Mucosa of rectum (tissue), 2 donors: ENCODE results near the gene SPATA18.

Experiments used
- H3K27ac ChIP-seq, 2 donors: one replicate each; pipeline ENCODE4 v1.7.0; 2013; ENCODE audit warnings: inconsistent platforms in 2 of 2, low read depth in 2 of 2, low read length in 2 of 2
- H3K27me3 ChIP-seq, 2 donors: one replicate each; pipeline ENCODE4 v1.7.0; 2013; ENCODE audit warnings: low read length in 2 of 2; ENCODE audit not compliant: control insufficient read depth in 2 of 2, insufficient read depth in 2 of 2
- H3K36me3 ChIP-seq, 2 donors: one replicate each; pipeline ENCODE4 v1.7.0; 2013; ENCODE audit warnings: low read length in 2 of 2; ENCODE audit not compliant: control insufficient read depth in 2 of 2, insufficient read depth in 2 of 2
- H3K4me1 ChIP-seq, 2 donors: one replicate each; pipeline ENCODE4 v1.7.0; 2013; ENCODE audit warnings: low read length in 2 of 2, mild to moderate bottlenecking in 1 of 2; ENCODE audit not compliant: control insufficient read depth in 2 of 2, insufficient read depth in 2 of 2
- H3K4me3 ChIP-seq, 2 donors: one replicate each; pipeline ENCODE4 v1.7.0; 2013; ENCODE audit warnings: low read length in 2 of 2
- H3K9ac ChIP-seq, 2 donors: one replicate each; pipeline ENCODE4 v1.7.0; 2013; ENCODE audit warnings: low read length in 2 of 2, low read depth in 1 of 2, mild to moderate bottlenecking in 1 of 2
- H3K9me3 ChIP-seq, 2 donors: one replicate each; pipeline ENCODE4 v1.7.0; 2013; ENCODE audit warnings: low read length in 2 of 2; ENCODE audit not compliant: control insufficient read depth in 2 of 2
- donor health status: healthy.
- donor health status: Normal muscosa, but diverticular disease.

The SPATA18 gene

DNA sequence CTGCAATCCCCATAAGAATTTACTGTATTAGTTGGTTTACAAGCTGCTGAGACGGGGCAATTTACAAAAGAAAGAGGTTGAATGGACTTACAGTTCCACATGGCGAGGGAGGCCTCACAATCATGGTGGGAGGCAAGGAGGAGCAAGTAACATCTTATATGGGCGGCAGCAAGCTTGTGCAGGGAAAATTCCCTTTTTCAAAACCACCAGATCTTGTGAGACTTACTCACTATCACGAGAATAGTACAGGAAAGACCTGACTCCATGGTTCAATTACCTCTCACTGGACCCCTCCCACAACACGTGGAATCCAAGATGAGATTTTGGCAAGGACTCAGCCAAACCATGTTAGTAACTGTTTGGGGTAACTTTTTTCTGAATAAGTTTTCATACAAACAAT is 1.8 kb upstream of the SPATA18 start:
- no peaks in the 10 kb centered on the region for H3K27me3 ChIP-seq

DNA sequence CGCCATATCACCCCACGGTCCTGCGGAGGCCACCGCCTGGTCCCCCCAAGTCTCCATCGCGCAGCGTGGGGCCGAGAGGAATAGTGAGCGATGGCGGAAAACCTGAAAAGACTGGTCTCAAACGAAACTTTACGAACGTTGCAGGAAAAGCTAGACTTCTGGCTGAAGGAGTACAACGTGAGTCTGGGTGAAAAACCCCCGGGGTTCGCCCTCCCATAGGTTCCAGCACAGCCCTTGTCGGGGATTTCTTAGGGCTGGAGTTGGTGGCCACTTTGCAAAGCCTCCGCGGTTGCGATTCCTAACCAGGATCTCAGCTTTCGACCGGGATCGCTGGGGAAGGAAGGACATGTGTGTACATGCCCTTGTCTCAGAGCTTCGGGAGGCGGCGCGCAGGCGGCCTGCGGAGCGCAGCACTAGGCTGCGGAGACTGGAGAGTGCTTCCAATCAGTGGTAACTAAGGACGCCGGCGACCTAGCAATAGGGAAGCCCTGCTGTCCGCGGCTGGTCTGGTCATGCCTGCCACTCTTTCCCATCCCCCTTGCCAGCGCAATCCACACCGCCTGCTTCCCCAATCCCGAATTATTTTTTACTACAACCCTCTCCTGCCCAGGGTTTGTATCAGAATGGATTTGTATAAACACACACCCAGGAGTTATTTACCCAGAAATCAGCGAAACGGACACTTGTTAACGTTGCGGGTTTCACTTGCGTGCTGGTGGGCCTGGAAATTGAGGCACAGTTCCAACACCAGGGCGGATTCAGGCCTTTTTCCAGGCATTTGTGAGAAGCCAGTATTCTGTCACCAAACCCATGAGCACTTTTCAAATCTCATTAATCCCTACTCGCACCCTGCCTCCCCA is 741 bp downstream of the SPATA18 start:
- H3K36me3 ChIP-seq = no peaks in the 10 kb centered on the region
- H3K9ac ChIP-seq = peak overlapping the region; percentile 55 to 74
- peaks cover 2 to 12% of the 10 kb centered on the region in 2 donors for H3K4me1 ChIP-seq
- peak overlapping the region; percentile 27 to 59 for H3K27ac ChIP-seq
- no peaks in the 10 kb centered on the region for H3K9me3 ChIP-seq
- no peaks in the 10 kb centered on the region for H3K27me3 ChIP-seq
- H3K4me3 ChIP-seq = peak overlapping the region; percentile 77 to 81

More for the DNA sequence above, 1.8 kb upstream of the SPATA18 start:
- Histone ChIP-seq H3K9me3 (no peaks in the 10 kb centered on the region), H3K36me3 (no peaks in the 10 kb centered on the region), H3K27ac (no peak overlapping the region), H3K4me1 (peaks cover 2 to 12% of the 10 kb centered on the region in 2 donors), H3K9ac (no peak overlapping the region), H3K4me3 (no peak overlapping the region)

DNA sequence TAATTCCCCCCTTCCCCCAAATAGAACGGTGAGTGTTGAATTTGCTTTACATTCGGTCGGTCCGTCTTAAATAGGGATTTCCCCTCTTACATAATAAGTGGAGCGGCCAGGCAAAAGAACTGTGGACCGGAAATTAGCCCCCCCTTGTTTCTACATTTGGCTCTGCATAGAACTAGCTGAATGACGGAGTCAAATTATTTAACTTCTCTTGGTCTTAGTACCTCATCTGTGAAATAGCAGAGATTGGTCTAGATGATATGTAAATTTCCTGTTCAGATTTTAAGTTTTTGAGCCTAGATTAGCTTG is 1.3 kb downstream of the SPATA18 start:
- no peaks in the 10 kb centered on the region for H3K36me3 ChIP-seq
- no peaks in the 10 kb centered on the region for H3K9me3 ChIP-seq
- peak overlapping the region; percentile 77 to 81 for H3K4me3 ChIP-seq
- H3K27ac ChIP-seq = peak overlapping the region; percentile 27 to 59
- H3K9ac ChIP-seq = peak overlapping the region in 1 of 2 donors; percentile 55
- H3K4me1 ChIP-seq = peaks cover 2 to 10% of the 10 kb centered on the region in 2 donors
- no peaks in the 10 kb centered on the region for H3K27me3 ChIP-seq

DNA sequence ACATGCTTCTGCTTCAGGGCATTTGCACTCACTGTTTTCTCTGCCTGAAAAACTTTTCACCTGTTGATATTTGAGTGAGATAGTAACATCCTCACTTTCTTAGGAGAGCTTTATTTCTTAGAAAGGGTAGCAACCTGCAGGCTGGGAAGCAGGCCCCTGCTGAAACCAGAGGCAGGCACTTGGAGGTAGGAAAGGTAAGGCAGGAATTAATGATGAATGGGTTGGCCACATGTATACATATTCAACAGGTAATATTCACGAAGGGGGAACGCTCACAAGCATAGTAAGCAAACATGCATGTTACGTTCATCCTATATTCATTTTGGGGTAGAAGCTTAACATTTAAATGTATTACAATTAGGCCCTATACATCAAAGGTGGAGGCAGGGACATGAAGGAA is 3.1 kb downstream of the SPATA18 start:
- H3K4me3 ChIP-seq = no peak overlapping the region
- no peaks in the 10 kb centered on the region for H3K27me3 ChIP-seq

DNA sequence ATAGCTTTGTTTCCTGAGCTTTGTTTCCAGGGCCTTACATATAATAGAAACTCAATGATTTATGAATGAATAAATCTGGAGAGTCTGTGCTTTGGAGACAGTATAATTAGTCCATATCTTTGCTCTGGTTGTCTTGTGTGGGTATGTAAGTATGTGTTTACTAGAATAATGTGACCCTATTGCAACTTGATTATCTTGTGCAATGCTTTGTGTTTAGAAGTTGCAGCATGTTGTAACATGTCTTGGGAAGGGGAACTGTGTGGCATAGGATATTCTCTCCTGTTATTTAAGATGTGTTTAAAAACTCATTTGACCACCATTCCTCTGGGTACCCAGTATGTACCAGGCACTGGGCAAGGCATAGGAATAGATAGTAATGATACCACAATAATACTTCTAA is 6.1 kb downstream of the SPATA18 start:
- H3K9me3 ChIP-seq = no peaks in the 10 kb centered on the region
- peaks cover 6 to 10% of the 10 kb centered on the region in 2 donors for H3K4me1 ChIP-seq
- H3K9ac ChIP-seq = no peak overlapping the region
- H3K27me3 ChIP-seq = no peaks in the 10 kb centered on the region
- H3K36me3 ChIP-seq = no peaks in the 10 kb centered on the region
- H3K27ac ChIP-seq = no peak overlapping the region
- H3K4me3 ChIP-seq = no peak overlapping the region

More for the DNA sequence above, 3.1 kb downstream of the SPATA18 start:
- H3K27ac ChIP-seq = no peak overlapping the region
- no peaks in the 10 kb centered on the region for H3K36me3 ChIP-seq
- no peaks in the 10 kb centered on the region for H3K9me3 ChIP-seq
- no peak overlapping the region for H3K9ac ChIP-seq
- peaks cover 6 to 14% of the 10 kb centered on the region in 2 donors for H3K4me1 ChIP-seq

DNA sequence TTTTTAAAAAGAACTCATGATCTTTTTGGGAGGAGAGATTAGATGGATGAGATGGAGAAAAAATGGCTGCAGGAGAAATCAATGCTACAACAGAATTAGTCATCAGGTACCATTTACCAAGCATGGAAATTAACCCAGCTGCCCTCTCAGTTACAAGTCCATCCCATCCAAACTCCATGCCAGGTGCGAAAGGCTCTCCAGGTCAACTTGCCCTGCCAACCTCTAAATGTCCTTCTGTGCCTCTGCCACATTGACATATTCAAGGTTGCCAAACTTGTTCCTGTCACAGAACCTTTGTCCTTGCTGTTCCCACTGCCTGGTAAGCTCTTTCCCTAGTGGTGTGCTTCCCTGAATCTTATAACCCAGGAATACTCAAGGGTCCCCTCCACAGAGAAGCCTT is 7.2 kb downstream of the SPATA18 start:
- H3K36me3 ChIP-seq = no peaks in the 10 kb centered on the region
- H3K27ac ChIP-seq = no peak overlapping the region
- H3K9ac ChIP-seq = no peak overlapping the region
- H3K9me3 ChIP-seq = no peaks in the 10 kb centered on the region
- H3K4me1 ChIP-seq = peaks cover 4% of the 10 kb centered on the region in 2 donors
- H3K27me3 ChIP-seq = no peaks in the 10 kb centered on the region
- no peak overlapping the region for H3K4me3 ChIP-seq

DNA sequence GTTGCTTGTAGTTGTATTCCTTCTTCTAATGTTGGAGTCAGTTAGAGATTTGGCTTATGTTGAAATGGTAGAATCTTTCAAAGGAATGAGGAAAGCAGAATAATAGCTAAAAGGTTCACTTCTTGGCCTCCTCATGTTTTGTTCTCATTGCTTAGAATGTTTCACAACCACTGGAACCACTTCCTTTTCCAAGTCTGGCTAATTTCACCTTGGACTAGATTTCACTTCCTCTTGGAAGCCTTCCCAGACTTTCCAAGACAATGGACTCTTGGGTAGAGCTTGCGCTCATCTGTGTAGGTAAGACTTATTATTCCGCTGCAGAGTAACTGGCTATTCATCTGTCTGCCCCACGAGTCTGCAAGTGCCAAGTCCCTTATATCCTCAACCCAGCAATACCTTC is 8.3 kb downstream of the SPATA18 start:
- no peak overlapping the region for H3K4me3 ChIP-seq
- H3K27ac ChIP-seq = peak overlapping the region in 1 of 2 donors; percentile 59
- H3K9me3 ChIP-seq = no peaks in the 10 kb centered on the region
- no peak overlapping the region for H3K9ac ChIP-seq
- no peaks in the 10 kb centered on the region for H3K27me3 ChIP-seq
- H3K4me1 ChIP-seq = peaks cover 4% of the 10 kb centered on the region in 2 donors
- H3K36me3 ChIP-seq = no peaks in the 10 kb centered on the region

DNA sequence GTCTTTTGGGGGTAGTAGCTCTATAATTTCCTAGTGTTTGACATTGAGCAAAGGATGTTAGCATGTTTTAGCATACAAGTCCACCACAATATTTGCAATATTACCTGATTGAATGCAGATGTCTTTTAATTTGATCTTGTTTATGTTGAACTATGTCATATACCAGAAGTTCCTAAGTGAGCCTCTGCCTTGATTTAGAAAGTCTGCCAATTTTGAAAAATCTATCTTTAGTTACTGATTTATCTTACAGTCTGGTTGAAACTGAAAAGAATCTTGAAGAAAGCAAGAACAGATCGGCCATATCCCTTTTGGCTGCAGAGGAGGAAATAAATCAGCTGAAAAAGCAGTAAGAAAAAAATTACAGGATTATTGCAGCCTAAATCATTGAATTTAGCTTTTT is 18.5 kb downstream of the SPATA18 start:
- Histone ChIP-seq H3K36me3 (no peaks in the 10 kb centered on the region), H3K9me3 (no peaks in the 10 kb centered on the region), H3K4me1 (no peaks in the 10 kb centered on the region), H3K9ac (no peak overlapping the region), H3K27me3 (no peaks in the 10 kb centered on the region), H3K4me3 (no peak overlapping the region), H3K27ac (no peak overlapping the region)

DNA sequence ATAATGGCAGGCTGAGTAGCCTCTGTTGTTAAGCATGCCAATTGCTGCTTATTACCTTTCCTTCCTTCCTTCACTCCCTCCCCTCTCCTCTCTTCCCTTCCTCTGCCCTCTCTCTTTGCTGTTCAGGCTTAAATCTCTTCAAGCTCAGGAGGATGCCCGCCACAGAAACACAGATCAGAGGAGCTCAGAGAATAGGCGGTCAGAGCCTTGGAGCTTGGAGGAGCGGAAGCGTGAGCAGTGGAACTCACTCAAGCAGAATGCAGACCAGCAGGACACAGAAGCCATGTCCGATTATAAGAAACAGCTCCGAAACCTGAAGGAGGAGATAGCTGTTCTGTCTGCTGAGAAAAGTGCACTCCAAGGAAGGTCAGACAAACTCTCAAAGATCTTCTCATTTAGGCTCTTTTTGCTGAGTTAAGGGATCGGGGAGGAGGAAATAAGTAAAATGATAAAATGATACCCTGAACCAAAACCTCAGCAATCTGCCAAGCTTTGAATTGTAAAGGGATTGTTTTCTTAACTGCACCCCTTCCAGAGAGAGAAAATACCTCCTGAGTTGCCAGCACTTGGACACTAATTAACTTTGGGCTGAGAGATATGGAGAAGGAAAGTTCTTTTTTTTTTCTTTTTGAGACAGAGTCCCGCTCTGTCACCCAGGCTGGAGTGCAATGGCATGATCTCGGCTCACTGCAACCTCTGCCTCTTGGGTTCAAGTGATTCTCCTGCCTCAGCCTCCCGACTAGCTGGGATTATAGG is 20.9 kb downstream of the SPATA18 start:
- H3K4me3 ChIP-seq = no peak overlapping the region
- H3K4me1 ChIP-seq = no peaks in the 10 kb centered on the region

DNA sequence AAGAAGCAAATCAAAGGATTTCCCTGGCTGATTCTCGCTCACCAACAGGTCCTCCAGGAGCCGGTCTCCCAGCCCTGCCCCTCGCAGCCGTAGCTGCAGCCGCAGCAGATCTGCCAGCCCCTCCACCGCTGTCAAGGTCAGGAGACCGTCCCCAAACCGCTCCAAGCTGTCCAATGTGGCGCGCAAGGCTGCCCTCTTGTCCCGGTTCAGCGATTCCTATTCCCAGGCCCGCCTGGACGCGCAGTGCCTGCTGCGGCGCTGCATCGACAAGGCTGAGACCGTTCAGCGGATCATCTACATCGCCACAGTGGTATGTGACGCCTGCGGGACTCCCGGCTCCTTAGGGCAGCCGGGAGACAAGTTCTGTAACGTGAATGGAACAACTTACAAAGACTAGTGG is 25.6 kb downstream of the SPATA18 start:
- Histone ChIP-seq H3K9ac (no peak overlapping the region), H3K4me3 (no peak overlapping the region), H3K27me3 (no peaks in the 10 kb centered on the region), H3K4me1 (no peaks in the 10 kb centered on the region), H3K36me3 (no peaks in the 10 kb centered on the region), H3K27ac (no peak overlapping the region), H3K9me3 (no peaks in the 10 kb centered on the region)

More for the DNA sequence above, 20.9 kb downstream of the SPATA18 start:
- H3K9ac ChIP-seq = no peak overlapping the region
- H3K27me3 ChIP-seq = no peaks in the 10 kb centered on the region
- H3K36me3 ChIP-seq = no peaks in the 10 kb centered on the region
- H3K9me3 ChIP-seq = no peaks in the 10 kb centered on the region
- H3K27ac ChIP-seq = no peak overlapping the region
